ENCODE results near the gene ITPR3.

DNA sequence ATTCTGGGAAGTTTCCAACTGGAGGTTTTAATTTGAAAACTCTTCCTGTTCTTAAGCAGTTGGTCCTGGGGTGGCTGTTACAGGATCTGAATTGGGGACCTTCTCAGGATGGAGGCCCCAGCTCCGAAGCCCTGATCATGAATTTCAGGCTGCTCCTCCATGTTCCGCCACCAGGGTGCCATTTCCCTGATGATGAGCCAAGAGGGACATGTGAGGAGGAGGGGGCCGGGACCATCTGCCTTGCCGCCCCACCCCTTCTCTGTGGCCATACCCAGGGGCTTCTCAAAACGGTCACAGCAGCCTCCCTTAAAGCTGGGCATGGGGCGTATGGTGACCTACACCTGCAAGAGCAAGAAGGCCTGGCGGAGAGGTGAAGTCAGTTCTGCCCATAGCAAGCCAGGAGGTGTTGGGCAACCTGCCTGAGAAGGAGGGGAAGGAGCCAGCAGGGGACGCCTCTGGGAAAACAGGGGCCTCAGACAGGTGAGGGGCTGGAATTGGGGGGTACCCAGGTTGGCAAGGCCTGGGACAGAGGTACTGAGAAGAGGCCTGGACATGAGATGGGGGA lies 37.4 kb upstream of the ITPR3 start:
- TF ChIP-seq, protein P1, sequence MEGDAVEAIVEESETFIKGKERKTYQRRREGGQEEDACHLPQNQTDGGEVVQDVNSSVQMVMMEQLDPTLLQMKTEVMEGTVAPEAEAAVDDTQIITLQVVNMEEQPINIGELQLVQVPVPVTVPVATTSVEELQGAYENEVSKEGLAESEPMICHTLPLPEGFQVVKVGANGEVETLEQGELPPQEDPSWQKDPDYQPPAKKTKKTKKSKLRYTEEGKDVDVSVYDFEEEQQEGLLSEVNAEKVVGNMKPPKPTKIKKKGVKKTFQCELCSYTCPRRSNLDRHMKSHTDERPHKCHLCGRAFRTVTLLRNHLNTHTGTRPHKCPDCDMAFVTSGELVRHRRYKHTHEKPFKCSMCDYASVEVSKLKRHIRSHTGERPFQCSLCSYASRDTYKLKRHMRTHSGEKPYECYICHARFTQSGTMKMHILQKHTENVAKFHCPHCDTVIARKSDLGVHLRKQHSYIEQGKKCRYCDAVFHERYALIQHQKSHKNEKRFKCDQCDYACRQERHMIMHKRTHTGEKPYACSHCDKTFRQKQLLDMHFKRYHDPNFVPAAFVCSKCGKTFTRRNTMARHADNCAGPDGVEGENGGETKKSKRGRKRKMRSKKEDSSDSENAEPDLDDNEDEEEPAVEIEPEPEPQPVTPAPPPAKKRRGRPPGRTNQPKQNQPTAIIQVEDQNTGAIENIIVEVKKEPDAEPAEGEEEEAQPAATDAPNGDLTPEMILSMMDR (IDR thresholded peaks at IDR 0.05; ENCODE audit: insufficient read depth, low read depth, low read length) = peak; percentile 22
- TF ChIP-seq EZH2 (IDR thresholded peaks at IDR 0.05; ENCODE audit: insufficient read depth, low read length) = no peak
